Articular chondrocyte of knee joint (primary cell): ENCODE measurements around the gene SYDE1. TPM values are rescaled to one million over a fixed set of nuclear protein-coding genes. Genes with fewer than 3 reads are reported as not detected.

Experiments used
- small RNA-seq: library from RNA; depleted of rRNA; stranded (forward); fragments of <200 nt; gene quantifications from one replicate; pipeline ENCODE3, GENCODE V24; 2012
- total RNA-seq: library from RNA; depleted of rRNA; stranded (reverse); fragments of >200 nt; gene quantifications from 2 replicates; pipeline ENCODE4 v1.2.3, GENCODE V29; 2012

Gene SYDE1, protein sequence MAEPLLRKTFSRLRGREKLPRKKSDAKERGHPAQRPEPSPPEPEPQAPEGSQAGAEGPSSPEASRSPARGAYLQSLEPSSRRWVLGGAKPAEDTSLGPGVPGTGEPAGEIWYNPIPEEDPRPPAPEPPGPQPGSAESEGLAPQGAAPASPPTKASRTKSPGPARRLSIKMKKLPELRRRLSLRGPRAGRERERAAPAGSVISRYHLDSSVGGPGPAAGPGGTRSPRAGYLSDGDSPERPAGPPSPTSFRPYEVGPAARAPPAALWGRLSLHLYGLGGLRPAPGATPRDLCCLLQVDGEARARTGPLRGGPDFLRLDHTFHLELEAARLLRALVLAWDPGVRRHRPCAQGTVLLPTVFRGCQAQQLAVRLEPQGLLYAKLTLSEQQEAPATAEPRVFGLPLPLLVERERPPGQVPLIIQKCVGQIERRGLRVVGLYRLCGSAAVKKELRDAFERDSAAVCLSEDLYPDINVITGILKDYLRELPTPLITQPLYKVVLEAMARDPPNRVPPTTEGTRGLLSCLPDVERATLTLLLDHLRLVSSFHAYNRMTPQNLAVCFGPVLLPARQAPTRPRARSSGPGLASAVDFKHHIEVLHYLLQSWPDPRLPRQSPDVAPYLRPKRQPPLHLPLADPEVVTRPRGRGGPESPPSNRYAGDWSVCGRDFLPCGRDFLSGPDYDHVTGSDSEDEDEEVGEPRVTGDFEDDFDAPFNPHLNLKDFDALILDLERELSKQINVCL
- total RNA-seq: 27.3 and 33.3 TPM in 2 replicates

DNA sequence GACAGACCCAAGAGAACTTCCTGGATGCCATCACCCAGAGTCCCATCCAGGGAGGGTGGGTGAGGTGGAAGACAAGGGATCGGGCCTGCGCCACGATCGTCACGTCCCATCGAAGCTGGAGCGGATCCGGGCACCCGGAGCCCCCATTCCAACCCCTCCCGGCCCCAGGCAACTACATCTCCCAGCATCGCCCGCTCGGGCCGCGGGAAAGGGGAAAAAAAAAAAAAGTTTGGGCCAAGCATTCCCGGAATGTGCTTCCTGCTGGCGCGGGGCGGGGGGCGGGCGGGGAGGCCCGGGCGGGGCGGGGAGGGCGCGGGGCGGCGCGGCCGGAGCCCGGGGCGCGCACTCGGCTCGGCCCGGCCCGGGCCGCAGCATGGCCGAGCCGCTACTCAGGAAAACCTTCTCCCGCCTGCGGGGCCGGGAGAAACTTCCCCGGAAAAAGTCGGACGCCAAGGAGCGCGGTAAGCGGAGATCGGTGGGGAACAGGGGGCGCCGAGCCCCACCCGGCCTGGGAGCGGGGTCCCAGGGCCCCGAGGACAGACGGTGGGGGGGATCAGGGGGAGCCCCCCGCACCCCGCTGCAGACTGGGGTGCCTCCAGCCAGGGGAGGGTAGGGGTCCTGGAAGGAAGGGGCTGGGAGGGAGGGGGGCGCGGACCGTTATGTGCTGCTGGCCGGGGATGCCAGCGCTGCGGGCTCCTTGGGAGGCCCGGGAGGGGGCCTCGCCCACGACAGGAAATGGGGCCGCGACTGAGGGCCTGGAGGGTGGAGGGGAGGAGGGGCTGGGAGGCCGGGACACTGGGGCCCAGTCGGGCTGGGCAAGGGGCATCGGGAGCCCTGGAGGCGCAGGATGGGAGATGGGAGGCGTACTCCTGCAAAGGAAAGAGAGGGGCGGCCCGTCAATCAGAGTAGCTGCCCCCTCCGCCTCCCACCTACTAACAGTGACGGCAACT is at the start of gene SYDE1:
Gene SYDE1, plus strand, starts transcription at position 341 of the 950 bp plus-strand sequence. Its CDS starts 33 bp downstream, at position 374.

DNA sequence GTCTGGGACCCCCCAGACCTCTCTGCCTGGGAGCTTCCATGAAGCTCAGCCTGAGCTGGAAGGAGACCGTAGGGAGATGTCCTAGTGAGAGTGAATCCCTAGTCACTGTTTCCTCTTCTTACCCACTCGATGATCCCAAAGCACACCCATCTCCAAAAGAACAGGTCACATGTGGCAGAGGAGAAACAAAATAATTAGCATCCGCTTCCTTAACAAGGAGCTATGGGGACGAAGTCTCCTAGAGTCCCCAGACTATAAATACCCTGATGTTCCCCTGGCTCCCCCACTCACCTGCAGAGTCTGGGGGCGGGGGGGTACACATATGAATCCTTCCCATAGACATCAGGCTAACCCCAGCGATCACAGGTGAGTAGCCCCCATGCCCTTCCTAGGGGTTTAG is 25.3 kb upstream of the SYDE1 start, which contains the start of gene OR1I1:
Gene OR1I1, plus strand, starts transcription at position 301 of the 400 bp plus-strand sequence. CDS start 4,855 bp downstream, outside the sequence.

Small RNA genes within 50 kb of the gene (small RNA-seq; reads per million reads assigned to genes)
- not detected for gene RNU6-782P

Other genes with a start within 250 kb of the SYDE1 start
- not detected in 2 replicates for gene OR7A17, start 221.3 kb upstream of the SYDE1 start, total RNA-seq
- gene OR7C2, start 165.9 kb upstream of the SYDE1 start, total RNA-seq: not detected in 2 replicates
- gene SLC1A6, start 127.5 kb upstream of the SYDE1 start, total RNA-seq: not detected in 2 replicates
- gene CASP14, start 57.9 kb upstream of the SYDE1 start, total RNA-seq: not detected in 2 replicates
- gene OR1I1, start 25.2 kb upstream of the SYDE1 start, total RNA-seq: not detected in 2 replicates
- 21.3 and 53.2 TPM in 2 replicates for gene NOTCH3, start 93.6 kb downstream of the SYDE1 start, total RNA-seq
- gene EPHX3, start 125.0 kb downstream of the SYDE1 start, total RNA-seq: 0.11 and 0.13 TPM in 2 replicates
- 19.1 and 23.9 TPM in 2 replicates for gene BRD4, start 225.1 kb downstream of the SYDE1 start, total RNA-seq